HepG2 (cell line): ENCODE results near the gene HLF. TPM values are rescaled to one million over a fixed set of nuclear protein-coding genes. Genes with fewer than 3 reads are reported as not detected.

Source experiments
- ATRX ChIP-seq: sonication (generic); formaldehyde crosslinking; IDR thresholded peaks from 2 replicates; pipeline ENCODE4 v1.4.0; 2020; ENCODE audit warnings: missing genetic modification reagents, borderline replicate concordance
- FOXO1 ChIP-seq: sonication (generic); formaldehyde crosslinking; IDR thresholded peaks from 2 replicates; pipeline ENCODE4 v1.4.0; 2020; ENCODE audit warnings: missing genetic modification reagents
- MAFK ChIP-seq, 2 experiments: IDR thresholded peaks in 1 of 2; conservative IDR thresholded peaks in 1 of 2; 2 replicates each; pipeline ENCODE4 v1.6.1; 2011; ENCODE audit warnings: improper control_type of control experiment in 2 of 2, low read length in 2 of 2
- SCMH1 ChIP-seq: sonication (generic); formaldehyde crosslinking; IDR thresholded peaks from 2 replicates; pipeline ENCODE4 v1.9.0; 2021; ENCODE audit warnings: missing genetic modification reagents, mild to moderate bottlenecking, borderline replicate concordance
- polyA plus RNA-seq, 8 experiments: library from polyadenylated mRNA; depleted of rRNA in 3 of 8; stranded (reverse) in 7 of 8; unstranded in 1 of 8; fragments of >200 nt; fragmentation: Illumina TruSeq in 4 of 8; extraction: Trizol in 4 of 8; gene quantifications; 2 replicates each; pipeline versions ENCODE4 v1.2.1 to v1.2.3, GENCODE V29; 2011 to 2016; ENCODE audit warnings: low read depth in 4 of 8, missing spikeins in 1 of 8, mixed read lengths in 1 of 8; ENCODE audit not compliant: insufficient read depth in 1 of 8
- total RNA-seq, 5 experiments: library from RNA; depleted of rRNA; stranded (reverse); fragments of >200 nt; fragmentation: Illumina TruSeq; extraction: Trizol; gene quantifications; 2 replicates each; pipeline ENCODE4 v1.2.3, GENCODE V29; 2016; ENCODE audit warnings: low read depth in 1 of 5
- TF ChIP-seq, protein P1 (sequence below), 2 experiments: fragments of 450-650 bp in 1 of 2; sonication (generic) in 1 of 2; formaldehyde crosslinking in 1 of 2; IDR thresholded peaks; 2 replicates each; pipeline versions ENCODE4 v1.6.1 to v1.8.0; 2016 to 2022; ENCODE audit warnings: antibody characterized with exemption in 1 of 2, mild to moderate bottlenecking in 1 of 2, missing genetic modification reagents in 1 of 2
- TF ChIP-seq, protein P2 (sequence below): sonication (generic); formaldehyde crosslinking; IDR thresholded peaks from 2 replicates; pipeline ENCODE4 v1.8.1; 2022; ENCODE audit warnings: low read depth, mild to moderate bottlenecking, missing genetic modification reagents
- TF ChIP-seq, protein P3 (sequence below): sonication (generic); formaldehyde crosslinking; IDR thresholded peaks from 2 replicates; pipeline ENCODE4 v1.5.0; 2020; ENCODE audit warnings: missing genetic modification reagents
- TF ChIP-seq, protein P4 (sequence below): IDR thresholded peaks from 2 replicates; pipeline ENCODE4 v1.6.1; 2016; ENCODE audit warnings: low read depth, borderline replicate concordance
- TF ChIP-seq, protein P5 (sequence below): fragments of 450-650 bp; IDR thresholded peaks from 2 replicates; pipeline ENCODE4 v1.6.1; 2017; ENCODE audit warnings: mild to moderate bottlenecking

Gene HLF
- total and polyA plus RNA-seq, 2 of the 13 experiments (the other 11 are each of a cell fraction or from before 2014, with no cell fraction given), result 202 to 346 TPM

DNA sequence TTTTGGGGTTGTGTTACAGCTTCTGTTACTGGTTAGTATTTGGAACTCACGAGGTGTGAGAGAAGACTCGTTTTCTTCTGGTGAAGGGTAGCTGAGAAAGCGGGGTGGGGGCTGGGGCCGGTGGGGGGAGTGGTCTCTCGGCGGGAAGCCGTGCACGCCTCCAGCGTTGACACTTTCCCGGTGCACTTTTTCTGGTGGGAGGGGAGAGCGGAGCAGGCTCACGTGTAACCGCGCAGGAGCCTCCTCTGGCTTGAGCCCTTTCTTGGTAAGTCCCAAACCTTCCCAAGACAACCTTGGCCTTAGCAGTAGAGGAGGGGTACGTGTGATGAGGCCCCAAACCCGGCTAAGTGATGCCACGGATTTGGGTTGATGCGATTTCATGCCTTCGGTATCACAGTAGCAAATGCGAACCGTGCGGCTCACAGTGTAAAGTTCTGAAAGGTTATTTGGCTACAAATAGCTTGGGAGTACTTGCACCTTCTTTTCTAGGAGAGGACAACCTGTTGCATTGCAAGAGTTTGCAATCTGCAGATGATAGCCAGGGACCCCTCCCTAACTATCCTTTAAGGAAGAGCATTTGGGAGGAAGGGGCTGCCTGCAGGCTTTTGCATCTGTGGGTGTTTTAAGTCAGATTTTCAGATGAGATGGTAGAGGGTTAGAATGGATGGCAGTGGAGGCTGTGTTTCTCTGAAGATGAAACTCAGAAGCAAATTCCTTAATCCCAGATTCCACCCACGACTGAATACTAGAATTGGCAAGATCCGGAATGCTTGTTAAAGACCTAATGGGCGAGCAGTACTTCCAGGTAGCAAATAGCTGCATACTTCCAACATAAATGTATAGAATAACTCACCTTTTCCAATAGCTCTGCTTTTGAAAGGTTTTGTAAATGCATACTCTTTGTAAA lies 1.5 kb downstream of the HLF start (continued):
- TF ChIP-seq SCMH1 (no peak), ATRX (no peak), MAFK (conservative IDR thresholded peaks at IDR 0.05 in 1 of 2, IDR thresholded peaks at IDR 0.05 in 1 of 2; ENCODE audit: low read length in 2 of 2) (no peak), FOXO1 (CRISPR knock-in tag) (no peak)
- TF ChIP-seq, protein P1, sequence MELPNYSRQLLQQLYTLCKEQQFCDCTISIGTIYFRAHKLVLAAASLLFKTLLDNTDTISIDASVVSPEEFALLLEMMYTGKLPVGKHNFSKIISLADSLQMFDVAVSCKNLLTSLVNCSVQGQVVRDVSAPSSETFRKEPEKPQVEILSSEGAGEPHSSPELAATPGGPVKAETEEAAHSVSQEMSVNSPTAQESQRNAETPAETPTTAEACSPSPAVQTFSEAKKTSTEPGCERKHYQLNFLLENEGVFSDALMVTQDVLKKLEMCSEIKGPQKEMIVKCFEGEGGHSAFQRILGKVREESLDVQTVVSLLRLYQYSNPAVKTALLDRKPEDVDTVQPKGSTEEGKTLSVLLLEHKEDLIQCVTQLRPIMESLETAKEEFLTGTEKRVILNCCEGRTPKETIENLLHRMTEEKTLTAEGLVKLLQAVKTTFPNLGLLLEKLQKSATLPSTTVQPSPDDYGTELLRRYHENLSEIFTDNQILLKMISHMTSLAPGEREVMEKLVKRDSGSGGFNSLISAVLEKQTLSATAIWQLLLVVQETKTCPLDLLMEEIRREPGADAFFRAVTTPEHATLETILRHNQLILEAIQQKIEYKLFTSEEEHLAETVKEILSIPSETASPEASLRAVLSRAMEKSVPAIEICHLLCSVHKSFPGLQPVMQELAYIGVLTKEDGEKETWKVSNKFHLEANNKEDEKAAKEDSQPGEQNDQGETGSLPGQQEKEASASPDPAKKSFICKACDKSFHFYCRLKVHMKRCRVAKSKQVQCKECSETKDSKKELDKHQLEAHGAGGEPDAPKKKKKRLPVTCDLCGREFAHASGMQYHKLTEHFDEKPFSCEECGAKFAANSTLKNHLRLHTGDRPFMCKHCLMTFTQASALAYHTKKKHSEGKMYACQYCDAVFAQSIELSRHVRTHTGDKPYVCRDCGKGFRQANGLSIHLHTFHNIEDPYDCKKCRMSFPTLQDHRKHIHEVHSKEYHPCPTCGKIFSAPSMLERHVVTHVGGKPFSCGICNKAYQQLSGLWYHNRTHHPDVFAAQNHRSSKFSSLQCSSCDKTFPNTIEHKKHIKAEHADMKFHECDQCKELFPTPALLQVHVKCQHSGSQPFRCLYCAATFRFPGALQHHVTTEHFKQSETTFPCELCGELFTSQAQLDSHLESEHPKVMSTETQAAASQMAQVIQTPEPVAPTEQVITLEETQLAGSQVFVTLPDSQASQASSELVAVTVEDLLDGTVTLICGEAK (IDR thresholded peaks at IDR 0.05), result no peak
- TF ChIP-seq, protein P1 (CRISPR knock-in tag; IDR thresholded peaks at IDR 0.05), result no peak
- TF ChIP-seq, protein P2, sequence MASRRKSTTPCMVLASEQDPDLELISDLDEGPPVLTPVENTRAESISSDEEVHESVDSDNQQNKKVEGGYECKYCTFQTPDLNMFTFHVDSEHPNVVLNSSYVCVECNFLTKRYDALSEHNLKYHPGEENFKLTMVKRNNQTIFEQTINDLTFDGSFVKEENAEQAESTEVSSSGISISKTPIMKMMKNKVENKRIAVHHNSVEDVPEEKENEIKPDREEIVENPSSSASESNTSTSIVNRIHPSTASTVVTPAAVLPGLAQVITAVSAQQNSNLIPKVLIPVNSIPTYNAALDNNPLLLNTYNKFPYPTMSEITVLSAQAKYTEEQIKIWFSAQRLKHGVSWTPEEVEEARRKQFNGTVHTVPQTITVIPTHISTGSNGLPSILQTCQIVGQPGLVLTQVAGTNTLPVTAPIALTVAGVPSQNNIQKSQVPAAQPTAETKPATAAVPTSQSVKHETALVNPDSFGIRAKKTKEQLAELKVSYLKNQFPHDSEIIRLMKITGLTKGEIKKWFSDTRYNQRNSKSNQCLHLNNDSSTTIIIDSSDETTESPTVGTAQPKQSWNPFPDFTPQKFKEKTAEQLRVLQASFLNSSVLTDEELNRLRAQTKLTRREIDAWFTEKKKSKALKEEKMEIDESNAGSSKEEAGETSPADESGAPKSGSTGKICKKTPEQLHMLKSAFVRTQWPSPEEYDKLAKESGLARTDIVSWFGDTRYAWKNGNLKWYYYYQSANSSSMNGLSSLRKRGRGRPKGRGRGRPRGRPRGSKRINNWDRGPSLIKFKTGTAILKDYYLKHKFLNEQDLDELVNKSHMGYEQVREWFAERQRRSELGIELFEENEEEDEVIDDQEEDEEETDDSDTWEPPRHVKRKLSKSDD (CRISPR knock-in tag), result no peak
- TF ChIP-seq, protein P3, sequence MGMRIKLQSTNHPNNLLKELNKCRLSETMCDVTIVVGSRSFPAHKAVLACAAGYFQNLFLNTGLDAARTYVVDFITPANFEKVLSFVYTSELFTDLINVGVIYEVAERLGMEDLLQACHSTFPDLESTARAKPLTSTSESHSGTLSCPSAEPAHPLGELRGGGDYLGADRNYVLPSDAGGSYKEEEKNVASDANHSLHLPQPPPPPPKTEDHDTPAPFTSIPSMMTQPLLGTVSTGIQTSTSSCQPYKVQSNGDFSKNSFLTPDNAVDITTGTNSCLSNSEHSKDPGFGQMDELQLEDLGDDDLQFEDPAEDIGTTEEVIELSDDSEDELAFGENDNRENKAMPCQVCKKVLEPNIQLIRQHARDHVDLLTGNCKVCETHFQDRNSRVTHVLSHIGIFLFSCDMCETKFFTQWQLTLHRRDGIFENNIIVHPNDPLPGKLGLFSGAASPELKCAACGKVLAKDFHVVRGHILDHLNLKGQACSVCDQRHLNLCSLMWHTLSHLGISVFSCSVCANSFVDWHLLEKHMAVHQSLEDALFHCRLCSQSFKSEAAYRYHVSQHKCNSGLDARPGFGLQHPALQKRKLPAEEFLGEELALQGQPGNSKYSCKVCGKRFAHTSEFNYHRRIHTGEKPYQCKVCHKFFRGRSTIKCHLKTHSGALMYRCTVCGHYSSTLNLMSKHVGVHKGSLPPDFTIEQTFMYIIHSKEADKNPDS (CRISPR knock-in tag), result no peak
- TF ChIP-seq, protein P4, sequence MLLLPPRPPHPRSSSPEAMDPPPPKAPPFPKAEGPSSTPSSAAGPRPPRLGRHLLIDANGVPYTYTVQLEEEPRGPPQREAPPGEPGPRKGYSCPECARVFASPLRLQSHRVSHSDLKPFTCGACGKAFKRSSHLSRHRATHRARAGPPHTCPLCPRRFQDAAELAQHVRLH (CRISPR knock-in tag), result 0 out of 2 replicates have a peak, but pooled peaks have one; percentile 47
- TF ChIP-seq, protein P5, sequence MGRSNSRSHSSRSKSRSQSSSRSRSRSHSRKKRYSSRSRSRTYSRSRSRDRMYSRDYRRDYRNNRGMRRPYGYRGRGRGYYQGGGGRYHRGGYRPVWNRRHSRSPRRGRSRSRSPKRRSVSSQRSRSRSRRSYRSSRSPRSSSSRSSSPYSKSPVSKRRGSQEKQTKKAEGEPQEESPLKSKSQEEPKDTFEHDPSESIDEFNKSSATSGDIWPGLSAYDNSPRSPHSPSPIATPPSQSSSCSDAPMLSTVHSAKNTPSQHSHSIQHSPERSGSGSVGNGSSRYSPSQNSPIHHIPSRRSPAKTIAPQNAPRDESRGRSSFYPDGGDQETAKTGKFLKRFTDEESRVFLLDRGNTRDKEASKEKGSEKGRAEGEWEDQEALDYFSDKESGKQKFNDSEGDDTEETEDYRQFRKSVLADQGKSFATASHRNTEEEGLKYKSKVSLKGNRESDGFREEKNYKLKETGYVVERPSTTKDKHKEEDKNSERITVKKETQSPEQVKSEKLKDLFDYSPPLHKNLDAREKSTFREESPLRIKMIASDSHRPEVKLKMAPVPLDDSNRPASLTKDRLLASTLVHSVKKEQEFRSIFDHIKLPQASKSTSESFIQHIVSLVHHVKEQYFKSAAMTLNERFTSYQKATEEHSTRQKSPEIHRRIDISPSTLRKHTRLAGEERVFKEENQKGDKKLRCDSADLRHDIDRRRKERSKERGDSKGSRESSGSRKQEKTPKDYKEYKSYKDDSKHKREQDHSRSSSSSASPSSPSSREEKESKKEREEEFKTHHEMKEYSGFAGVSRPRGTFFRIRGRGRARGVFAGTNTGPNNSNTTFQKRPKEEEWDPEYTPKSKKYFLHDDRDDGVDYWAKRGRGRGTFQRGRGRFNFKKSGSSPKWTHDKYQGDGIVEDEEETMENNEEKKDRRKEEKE, result no peak
